Measurements from ENCODE around the gene COMMD1.
"Not testable (repeated sequence)": the region's sequence is repeated elsewhere in the genome, so short reads cannot be mapped to it uniquely, and the experiment has no call there.

COMMD1 gene

DNA sequence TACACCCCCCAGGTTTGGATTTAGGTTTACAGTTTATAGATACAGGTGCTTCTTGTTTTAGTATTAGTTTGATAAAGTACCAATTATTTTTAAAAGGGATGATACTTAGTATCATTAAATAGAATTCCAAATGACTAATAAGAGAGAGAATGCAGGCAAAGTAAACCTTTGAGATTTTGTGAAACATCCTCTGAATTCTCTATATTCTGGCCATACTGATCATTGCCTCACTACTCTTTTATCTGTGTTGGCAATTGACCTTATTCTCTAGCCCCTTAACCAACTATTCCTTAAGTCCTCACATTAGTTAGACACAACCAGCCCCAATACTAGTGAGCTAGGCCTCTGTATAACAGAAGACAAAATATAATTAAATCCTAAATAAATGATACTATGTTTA is 125.4 kb downstream of the COMMD1 start:
- no peak for DNase-seq (ENCODE audit: low read depth in 2 of 2)

DNA sequence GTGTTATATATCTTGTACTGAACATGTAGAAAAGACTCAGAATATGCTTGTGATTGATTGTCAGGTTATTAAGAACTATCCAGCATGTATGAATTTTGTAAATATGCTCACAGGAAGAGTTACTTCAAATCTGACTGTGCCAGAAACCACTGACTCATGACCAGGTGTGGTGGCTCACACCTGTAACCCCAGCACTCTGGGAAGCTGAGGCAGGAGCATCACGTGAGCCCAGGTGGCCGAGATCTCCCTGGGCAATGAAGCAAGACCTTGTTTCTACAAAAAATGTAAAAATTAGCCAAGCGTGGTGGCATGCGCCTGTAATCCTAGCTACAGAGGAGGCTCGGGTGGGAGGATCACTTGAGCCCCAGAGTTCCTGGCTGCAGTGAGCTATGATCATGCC is 126.6 kb downstream of the COMMD1 start:
- no peak for DNase-seq (ENCODE audit: low read depth in 2 of 2)

DNA sequence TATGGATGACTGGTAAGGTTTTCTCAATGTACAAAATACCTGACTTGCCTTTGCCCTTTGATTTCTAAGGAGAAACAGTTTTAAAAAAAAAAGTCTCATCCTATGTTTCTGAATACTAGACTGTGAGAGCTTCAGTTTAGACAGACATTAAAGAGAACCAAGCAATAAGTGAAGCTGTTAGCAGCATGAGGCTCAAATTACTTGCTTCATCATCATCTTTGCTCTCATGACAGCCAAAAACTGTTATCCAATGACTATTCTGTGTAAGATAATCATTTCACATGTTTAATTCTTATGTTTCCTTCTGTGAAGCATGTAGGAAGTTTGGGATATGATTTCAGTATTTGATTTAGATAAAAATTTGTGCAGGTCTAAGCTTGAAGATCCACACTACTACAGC is 129.2 kb downstream of the COMMD1 start:
- DNase-seq (ENCODE audit: low read depth in 2 of 2), result no peak

DNA sequence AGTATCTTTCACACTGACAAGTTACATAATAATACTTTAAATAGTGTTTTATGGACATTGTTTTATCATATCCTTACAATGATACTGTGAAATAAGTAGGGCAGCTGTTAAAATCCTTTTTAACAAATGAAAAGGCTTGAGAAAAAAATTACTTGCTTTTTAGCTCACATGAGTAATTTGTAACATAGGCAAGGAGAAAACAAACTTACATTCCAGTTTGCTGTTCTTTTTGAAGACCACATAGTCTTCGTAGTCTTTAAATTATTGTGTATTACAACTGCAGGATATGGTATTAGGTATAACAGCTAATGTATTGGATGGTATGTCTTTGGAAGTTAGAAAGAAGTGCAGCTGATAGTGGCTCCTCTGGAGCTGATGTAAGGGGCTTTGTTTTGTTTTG is 130.8 kb downstream of the COMMD1 start:
- DNase-seq (ENCODE audit: low read depth in 2 of 2), result no peak

DNA sequence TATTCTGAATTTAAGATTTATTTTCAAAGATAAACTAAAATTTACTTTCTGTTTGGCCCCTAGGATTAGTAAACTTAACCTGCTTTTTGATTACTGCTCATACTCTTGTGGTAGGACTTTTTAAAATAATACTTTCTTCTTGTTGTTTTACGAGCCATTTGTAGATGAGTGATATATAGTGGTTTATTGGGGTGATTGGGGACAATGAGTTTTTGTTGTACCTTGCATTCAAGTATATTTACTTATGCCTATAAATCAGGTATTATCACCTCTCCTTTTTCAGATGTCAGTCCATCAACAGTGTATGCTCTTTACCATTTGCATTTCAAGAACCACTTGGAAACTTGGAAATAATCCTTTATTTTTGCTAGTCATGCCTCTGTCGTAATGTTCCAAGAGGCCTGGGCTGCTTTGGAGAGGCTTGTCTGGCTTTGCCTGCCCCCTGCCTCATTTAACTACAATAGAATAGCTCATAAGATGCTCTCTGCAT is 131.3 kb downstream of the COMMD1 start:
- no peak for DNase-seq (ENCODE audit: low read depth in 2 of 2)

DNA sequence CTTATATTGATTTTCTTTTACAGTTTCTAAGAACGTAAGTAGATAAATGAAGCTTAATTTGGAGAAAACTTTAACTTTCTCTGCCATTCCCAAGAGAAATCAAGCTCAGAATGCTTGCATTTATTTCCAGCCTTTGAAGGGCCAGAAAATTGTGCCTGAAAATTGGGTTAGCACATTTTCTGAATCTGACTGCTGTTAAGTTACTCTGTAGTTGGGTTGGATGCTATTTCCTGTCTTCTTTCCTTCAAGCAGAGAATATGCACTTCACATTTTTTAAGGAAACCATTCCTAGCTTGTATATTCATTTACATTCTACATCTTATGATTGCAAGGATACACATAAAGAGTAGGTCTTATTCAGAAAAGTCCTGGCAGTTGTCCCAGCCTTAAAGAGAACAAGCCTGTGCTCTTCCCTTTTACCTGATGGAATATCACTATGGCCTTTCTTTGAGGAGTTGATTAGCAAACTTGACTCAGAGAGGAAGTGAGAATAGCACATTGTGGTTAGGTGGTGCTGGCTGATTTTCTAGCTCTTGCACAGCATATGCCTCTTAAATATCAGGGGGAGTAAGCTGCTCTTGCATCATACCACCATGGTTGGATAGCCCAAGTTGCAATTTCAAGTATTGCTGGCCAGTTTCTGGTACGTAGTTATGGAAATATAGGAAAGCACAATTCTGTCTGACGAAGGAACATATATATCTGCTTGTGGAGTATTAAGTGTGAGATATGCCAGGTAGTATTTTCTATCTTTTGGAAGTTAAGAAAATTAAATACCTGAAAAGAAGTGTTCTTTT is 133.7 kb downstream of the COMMD1 start:
- DNase-seq (ENCODE audit: low read depth in 2 of 2), result peak; percentile 22 to 27

DNA sequence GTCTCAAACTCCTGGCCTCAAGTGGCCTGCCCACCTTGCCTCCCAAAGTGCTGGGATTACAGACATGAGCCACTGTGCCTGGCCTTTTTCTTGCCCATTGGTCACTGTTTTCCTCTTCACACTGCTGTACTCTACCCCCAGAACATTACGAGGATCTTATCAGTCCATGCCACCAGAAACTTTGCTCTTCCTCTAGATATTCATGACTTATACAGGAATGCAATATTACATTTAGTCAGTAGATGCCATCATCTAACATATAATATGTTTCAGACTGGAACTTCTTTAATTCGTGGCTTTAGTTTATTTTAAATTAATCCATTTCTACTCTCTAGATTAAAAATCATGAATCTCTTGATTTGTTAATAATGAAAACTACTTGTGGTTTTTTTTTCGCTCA is 135.5 kb downstream of the COMMD1 start:
- no peak for DNase-seq (ENCODE audit: low read depth in 2 of 2)

DNA sequence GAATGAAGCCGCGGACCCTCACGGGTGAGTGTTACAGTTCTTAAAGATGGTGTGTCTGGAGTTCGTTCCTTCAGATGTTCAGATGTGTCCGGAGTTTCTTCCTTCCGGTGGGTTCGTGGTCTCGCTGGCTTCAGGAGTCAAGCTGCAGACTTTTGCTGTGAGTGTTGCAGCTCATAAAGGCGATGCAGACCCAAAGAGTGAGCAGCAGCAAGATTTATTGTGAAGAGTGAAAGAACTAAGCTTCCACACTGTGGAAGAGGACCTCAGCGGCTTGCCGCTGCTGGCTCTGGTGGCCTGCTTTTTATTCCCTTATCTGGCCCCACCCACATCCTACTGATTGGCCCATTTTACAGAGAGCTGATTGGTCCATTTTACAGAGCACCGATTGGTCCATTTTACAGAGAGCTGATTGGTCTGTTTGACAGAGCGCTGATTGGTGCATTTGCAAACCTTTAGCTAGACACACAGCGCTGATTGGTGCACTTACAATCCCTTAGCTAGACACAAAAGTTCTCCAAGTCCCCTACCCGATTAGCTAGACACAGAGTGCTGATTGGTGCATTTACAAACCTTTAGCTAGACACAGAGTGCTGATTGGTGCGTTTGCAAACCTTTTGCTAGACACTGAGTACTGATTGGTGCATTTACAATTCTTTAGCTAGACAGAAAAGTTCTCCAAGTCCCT is 136.4 kb downstream of the COMMD1 start:
- not testable (repeated sequence) for DNase-seq (ENCODE audit: low read depth in 2 of 2)

DNA sequence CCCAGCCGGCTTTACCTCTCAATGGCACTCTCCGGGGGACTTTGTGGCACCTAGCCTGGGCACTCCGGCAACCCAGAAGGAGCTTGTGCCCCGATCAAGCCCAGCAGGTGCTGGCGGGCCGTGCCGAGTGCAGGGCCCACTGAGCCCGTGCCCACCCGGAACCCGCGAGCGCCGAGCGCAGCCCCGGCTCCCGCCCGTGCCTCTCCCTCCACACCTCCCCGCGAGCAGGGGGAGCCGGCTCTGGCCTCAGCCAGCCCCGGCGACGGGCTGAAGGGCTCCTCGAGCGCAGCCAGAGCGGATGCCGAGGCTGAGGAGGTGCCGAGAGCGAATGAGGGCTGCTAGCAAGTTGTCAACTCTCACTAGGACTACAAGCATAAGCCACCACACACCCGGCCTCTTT is 136.9 kb downstream of the COMMD1 start:
- no peak for DNase-seq (ENCODE audit: low read depth in 2 of 2)

DNA sequence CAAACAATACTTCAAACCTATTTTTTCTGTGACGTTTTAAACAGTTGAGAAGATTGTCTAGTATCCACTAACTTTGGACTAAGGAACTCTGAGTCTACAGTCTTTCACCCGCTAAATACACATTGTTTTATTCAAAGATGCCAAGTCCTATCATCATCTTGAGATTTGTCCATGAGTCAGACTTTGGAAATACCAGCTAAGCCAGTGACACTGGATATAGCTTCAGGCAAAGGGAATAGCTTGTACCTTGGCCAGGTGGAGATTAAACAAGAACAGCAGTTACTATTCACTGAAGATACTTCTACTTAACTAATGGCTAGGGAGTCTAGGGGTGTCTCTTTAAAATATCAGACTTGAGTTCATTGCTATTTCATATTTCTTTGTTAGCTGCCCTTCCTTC is 137.5 kb downstream of the COMMD1 start:
- no peak for DNase-seq (ENCODE audit: low read depth in 2 of 2)

DNA sequence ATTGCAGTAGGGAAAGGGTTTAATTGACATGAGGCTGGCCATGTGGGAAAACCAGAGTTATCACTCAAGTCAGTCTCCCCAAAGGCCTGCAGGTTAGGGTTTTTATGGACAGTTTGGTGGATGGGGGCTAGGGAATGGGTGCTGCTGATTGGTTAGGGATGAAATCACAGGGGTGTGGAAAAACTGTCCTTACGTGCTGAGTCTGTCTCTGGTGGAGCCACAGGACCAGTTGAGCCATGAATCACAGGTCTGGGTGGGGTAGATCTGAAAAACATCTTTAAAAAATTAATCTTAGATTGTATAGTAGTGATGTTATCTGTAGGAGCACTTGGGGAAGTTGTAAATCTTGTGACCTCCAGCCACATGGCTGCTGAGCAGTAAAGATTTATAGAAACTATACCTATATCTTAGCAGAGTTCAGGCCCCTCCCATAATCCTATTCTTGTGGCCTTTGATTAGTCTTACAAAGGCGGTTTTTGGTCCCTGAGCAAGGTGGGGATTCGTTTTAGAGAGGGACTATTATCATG is 139.6 kb downstream of the COMMD1 start:
- DNase-seq (ENCODE audit: low read depth in 2 of 2), result no peak

DNA sequence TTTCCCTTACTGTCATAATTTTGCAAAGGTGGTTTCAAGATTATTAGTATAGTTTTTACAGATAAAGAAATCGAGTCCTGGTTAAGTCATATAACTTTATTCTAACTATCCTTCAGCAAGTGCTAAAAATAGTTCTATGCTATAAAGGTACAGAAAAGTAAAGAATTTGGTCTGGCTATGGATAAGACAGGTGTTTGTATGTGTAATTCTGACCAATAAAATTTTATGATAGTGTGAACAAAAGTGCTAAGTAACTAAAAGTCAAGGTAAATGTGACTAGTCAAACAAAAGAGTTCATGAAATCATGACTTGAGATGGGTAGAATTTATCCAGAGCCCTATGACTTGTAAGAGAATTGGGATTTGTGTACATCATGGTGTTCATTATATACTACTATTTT is 140.7 kb downstream of the COMMD1 start:
- DNase-seq (ENCODE audit: low read depth in 2 of 2), result no peak

DNA sequence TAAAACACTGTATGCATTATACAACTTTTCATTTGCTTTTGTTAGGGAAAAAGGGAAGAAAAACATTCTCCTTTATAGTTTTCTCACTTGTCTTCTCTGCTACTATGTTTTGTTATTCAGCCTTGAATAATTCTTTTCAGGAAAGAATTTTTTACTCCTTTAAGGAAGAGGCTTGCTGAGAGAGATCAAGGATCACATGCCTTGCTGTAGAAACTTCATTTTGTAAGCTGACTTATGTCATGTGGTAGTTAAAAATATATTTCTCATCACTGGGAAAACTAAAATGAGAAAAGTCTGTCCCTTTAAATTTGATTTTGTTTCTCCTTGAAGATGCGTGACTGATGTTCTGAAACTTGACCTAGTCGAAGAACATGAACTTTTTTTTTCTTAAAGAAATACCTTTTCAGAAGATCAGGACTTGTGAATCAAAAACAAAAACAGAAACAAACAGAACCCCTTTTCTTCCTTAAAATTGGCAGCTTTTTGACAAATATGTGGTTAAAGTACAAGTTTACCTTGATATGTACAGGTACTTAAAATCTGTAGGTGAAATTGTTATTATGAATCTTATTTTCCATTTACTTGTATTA is 145.1 kb downstream of the COMMD1 start:
- no peak for DNase-seq (ENCODE audit: low read depth in 2 of 2)

DNA sequence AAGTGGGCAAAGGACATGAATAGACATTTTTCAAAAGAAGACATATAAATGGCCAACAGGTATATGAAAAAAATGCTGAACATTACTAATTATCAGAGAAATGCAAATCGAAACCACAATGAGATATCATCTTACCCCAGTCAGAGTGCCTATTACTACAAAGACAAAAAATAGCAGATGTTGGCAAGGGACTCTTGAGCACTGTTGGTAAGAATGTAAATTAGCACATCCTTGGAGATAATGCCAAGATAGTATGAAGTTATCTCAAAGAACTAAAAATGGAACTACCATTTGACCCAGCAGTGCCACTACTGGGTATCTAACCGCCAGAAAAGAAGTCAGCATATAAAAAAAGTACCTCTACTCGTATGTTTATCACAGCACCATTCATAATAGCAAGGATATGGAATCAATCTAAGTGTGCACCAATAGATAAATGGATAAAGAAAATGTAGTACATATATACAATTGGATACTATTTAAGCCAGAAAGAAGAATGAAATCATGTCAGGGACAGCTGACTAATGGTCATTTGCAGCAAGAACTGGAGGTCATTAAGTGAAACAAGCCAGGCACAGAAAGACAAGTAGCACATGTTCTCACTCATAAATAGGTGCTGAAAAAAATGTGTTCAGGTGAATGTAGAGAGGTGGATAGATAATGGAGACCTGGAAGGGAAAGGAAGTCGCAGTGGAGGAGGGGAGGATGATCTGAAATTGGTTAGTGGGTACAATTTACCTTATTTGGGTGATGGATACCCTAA is 148.7 kb downstream of the COMMD1 start:
- DNase-seq (ENCODE audit: low read depth in 2 of 2), result no peak

DNA sequence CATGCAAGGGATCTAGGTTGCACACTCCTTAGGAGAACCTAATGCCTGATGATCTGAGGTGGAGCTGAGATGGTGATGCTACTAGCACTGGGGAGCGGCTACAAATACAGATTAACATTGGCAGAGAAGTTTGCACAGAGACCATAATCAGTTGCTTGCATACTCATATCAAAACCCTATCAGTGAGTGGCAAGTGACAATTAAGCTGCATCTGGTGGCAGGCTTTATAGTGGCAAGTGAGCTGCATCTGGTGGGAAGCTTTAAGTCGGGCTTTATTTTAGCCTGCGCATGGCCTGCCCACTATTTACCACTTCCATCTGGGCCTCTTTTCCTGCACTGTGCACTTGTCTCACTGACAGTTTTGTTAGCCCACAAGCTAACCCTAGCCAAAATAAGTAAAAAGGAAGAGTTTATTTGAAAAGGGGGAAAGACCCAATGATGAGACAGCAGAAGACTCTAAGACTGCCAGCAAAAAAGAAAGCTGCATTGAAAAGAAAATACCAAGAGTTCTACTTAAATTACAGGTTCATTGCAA is 149.5 kb downstream of the COMMD1 start:
- DNase-seq (ENCODE audit: low read depth in 2 of 2), result no peak

DNA sequence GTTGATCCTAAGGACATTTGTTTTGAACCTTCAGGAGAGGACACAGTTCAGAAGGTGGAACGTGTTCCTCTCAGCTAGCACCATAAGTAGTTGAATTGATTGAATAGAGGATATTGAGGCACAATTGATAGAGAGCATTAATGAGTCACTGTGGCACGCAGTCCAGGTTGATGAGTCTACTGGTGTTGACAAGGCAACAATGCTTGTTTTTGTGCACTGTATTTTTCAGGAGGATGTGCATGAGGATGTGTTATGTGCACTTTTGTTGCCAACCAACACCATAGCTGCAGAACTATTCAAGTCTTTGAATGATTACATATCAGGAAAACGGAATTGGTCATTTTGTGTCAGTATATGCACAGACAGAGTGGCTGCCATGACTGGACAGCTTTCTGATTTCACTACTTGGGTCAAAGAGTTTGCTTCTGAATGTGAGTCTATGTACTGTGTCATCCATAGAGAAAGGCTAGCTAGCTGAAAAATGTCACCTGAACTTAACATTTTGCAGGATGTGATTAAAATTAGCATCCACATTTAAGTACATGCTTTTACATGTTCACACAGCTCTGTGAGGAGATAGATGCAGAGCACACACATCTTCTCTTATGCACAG is 150.4 kb downstream of the COMMD1 start:
- no peak for DNase-seq (ENCODE audit: low read depth in 2 of 2)

DNA sequence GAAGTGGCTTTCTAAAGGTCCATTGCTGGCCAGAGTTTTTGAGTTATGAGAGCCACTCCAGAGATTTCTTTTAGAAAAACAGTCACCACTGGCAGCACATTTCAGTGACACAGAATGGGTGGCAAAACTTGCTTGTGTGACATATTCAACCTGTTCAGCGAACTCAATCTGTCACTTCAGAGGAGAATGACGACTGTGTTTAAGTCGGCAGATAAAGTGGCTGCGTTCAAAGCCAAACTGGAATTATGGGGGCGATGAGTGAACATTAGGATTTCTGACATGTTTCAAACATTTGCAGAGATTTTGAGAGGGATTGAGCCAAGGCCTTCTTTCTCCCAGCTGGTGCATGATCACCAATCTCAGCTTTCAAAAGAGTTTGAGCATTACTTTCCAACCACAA is 150.9 kb downstream of the COMMD1 start:
- no peak for DNase-seq (ENCODE audit: low read depth in 2 of 2)

DNA sequence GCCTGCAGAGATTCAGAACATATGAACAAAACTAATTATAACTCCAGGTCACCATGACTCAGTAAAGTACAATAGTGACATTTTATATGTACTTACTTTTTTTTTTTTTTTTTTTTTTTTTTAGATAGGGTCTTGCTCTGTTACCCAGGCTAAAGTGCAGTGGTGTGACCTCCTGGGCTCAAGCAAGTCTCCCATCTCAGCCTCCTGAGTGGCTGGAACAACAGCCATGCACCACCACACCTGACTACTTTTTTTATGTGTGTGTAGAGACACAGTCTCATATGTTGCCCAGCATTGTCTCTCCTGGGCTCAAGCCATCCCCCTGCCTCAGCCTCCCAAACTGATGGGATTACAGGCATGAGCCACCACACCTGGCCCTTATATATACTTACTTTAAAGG is 159.8 kb downstream of the COMMD1 start:
- DNase-seq (ENCODE audit: low read depth in 2 of 2), result no peak

DNA sequence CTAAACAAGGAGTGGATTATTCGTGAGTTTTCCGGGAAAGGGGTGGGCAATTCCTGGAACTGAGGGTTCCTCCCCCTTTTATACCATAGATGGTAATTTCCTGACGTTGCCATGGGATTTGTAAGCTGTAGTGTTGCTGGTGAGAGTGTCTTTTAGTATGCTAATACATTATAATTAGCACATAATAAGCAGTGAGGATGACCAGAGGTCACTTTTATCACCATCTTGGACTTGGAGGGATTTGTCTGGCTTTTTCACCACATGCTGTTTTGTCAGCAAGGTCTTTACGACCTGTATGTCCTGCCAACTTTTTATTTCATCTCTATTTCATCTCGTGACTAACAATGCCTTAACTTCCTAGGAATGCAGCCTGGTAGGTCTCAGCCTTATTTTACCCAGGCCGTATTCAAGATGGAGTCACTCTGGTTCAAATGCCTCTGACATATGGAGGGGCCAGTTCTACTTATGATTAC is 165.7 kb downstream of the COMMD1 start:
- DNase-seq (ENCODE audit: low read depth in 2 of 2), result peak in 1 of 2 experiments; percentile 4

DNA sequence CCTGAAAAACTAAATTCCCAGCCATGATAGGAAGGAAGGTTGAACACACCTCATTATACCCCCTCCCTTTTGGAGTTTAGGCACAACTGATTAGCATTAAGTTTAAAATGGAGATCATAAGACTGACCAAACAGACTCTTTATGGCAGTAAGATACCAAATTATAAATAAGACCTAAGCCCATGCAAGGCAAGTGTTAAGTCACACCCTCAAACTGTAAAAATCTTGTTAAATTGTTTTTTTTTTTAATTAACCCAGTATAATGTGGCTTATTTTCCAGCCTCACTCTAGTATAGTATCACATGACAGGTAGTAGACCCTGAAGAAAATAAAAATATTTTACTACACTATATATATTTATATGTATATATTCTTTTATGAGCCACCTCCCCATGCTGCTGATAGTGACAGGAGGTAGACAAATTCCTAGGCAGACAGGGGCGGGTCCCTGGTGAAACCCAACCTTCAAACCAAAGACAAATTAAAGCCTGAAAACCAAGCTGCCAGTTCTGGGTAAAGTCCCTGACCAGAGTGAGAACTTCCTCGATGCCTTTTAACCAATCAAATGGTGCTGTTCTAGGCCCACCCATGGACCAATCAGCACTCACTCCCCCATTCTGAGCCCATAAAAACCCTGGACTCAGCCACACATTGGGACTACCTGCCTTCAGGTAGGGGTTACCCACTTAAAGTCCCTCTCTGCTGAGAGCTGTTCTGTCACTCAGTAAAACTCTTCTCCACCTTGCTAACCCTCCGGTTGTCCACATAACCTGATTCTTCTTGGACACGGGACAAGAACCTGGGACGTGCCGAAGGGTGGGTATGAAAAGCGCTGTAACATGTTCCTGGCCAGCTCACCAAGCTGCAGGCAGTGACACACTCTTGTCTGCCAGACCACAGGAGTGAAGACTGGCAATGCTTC is 166.5 kb downstream of the COMMD1 start:
- no peak for DNase-seq (ENCODE audit: low read depth in 2 of 2)

All from fibroblast of skin of left quadriceps (primary cell).